GM18873 (cell line): ENCODE measurements around the gene MOK.
"Not testable (repeated sequence)": the region's sequence is repeated elsewhere in the genome, so short reads cannot be mapped to it uniquely, and the experiment has no call there.

Experiments
- ATAC-seq: cut with Tn5 transposase; IDR thresholded peaks from one replicate; pipeline ENCODE4 v1.9.1; 2021; ENCODE audit warnings: mild to moderate bottlenecking, moderate library complexity, moderate number of reproducible peaks; ENCODE audit not compliant: unreplicated experiment, low FRiP score

Gene MOK

DNA sequence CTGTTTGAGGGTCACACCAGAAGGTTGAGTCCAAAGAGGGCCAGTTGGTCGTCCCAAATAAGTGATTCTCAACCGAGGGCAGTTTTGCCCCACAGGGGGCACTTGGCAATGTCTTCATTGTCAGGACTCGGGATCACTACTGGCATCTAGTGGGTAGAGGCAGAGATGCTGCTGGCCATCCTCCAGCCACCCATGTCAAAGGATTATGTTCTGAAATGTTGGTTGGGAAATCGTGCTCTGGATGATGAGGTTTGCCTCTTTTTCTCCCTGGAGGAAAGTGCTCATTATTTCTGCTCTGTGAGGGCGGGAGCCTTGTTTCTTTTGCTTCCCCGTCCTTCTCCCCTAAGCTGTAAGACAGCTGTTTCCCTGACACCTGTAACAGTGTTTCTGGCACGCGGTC lies 18.1 kb upstream of the MOK start:
- no peak for ATAC-seq

DNA sequence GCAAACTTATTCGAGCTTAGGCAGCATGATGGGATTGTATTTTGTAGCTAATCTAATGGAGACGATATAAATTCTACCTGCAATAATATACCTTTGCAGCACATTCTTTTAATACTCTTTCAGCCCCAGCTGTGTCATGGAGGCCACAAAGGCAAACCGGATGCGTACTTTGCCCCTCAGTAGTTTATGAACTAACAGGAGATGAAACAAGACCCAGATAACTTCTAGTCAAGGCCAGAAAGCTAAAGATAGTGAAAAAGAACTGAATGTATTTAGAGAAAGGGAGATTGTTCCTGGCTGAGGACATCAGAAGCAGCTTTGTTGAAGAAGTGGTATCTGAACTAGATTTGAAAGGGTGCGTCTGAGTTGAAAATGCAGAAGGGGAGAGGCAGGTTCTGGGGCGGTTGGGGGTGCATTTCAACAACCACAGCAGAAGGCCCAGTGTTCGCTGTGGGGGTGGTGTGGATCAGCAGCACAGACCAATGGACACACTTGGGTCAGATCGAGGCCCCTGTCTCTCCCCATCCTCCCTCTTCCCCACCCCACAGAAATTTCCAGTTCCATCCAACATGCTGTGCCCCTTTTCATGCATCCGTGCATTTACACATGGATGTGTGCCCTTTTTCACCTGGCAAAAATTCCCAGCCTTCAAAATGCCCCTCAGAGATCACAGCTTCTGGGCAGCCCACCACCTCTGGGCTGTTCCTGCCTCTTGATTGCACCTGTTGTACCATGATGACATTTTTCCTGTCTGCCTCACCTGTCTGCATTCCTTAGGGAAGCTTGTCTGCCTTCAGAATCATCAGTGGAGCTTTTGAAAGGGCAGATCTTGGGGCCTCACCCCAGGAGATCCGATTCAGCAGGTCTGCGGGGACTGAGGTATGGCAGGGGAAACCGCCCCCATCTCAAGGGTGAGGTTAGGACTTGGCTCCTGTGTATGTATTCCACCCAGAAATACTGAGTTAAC lies 16.8 kb upstream of the MOK start:
- no peak for ATAC-seq

DNA sequence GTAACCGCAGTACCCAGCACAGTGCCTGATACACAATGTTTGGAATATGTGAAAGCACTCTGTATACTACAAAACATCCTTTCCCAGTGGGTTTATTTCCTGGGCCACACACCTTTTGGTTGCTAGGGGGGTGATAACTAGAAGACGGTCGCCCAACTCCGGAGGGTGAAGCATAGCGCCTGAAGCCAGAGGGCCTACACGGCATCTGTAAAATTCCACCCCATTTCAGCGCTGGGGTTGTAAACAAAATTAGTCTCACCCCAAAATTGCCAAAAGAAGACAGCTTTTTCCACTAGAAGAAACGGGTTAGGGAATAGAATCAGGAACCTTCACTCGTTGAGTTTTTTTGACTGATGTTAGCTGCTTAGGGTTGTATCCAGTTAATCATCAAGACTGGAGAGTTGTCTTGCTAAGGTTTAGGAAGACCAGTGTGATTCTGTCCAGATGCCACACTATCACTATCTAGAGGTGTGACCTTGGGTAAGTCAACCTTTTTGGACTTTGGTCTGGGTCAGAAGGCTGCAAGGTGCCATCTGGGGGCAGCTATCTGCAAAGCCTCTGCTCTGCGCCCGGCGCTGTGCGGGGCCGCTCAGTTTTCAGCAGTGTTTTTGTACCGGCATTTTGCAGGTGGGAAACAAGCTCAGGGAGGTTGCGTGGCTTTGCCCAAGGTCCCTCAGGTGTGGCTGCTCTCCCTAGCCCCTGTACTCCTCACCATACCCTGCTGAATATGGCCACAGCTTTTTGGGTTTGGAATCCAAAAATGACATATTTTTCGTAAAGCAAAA lies 15.9 kb upstream of the MOK start:
- no peak for ATAC-seq

DNA sequence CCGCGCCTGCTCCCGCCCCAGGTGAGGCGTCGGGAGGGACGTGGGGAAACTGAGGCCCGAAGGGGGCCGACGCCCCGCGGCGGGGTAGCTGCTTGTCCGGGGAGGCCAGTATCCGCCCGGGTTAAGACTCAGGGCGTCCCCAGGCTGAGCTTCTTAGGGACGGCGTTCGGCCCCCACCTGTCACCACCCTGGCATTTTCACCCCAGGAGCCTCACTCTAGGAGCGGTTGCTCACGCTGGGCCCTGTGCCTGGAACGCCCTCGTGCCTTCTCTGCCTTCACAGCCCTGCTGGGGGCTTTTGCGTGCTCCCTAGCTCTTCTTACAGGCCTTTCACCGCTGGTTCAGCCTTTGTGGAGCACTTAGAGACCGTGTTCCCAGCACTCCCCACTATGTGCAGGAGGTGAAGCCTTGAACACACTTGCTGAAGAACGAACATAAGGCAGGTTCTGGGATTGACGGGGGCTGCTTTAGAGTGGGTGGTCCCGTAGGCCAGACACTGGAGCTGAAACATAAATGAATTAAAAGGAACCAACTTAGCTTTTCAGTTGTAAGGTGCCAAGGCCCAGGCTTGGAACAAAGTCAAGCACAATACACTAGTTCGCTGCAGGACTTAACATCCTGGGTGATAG lies 15.2 kb upstream of the MOK start:
- ATAC-seq: no peak

DNA sequence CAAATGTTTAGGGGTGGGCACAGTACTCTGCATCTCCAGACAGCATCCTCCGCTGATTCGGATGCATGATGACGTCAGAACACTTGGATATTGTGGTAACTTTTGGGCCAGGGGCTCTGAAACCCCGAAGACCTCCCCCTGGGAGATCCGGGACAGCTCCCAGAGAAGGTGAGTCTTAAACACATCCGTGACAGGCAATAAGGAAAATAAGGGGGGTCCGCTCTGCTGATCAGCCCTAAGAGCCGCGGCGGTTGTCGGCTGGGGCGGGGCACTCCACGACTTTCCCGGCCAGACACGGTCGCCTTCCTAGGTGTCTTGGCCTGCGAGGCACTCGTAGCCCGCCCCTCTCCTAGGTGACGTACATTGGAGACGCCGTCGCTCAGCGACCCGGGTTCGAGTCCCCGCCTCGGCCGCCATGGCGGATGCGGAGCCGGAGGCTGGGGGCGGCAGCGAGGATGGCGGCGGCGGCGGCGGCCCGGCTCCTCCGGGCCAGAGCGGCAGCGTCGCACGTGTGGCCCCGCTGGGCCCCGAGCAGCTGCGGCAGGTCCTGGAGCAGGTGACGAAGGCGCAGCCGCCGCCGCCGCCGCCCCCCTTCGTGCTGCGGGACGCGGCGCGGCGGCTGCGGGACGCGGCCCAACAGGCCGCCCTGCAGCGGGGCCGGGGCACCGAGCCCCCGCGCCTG lies 14.5 kb upstream of the MOK start, which contains the start of gene ZNF839:
Gene ZNF839, plus strand, starts transcription at position 396 of the 682 bp plus-strand sequence. Its CDS starts 20 bp downstream, at position 416.
- ATAC-seq: peak; percentile 42

DNA sequence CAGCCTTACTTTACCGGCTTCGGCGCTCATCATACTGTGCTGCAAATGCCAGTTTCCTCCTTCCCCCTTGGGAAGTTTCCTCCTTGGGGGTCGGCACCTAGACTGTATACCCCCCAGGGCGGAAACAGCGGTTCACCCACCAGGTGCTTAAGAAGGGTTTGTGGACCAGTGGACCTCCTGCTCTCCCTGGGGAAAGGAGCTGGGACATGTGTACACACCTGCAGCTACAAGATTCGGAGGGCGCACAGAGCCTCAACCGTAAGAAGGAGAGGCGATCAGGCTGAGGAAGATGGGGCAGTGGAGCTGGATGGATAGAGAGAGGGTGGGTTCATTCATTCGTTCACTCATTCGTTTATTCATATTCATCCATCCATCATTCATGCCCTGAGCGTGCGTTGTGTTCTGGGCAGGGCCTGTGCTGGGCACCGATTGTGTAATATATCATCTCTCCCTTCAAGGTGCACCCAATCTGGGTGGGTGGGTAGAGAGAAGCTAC lies 13.9 kb upstream of the MOK start:
- no peak for ATAC-seq

DNA sequence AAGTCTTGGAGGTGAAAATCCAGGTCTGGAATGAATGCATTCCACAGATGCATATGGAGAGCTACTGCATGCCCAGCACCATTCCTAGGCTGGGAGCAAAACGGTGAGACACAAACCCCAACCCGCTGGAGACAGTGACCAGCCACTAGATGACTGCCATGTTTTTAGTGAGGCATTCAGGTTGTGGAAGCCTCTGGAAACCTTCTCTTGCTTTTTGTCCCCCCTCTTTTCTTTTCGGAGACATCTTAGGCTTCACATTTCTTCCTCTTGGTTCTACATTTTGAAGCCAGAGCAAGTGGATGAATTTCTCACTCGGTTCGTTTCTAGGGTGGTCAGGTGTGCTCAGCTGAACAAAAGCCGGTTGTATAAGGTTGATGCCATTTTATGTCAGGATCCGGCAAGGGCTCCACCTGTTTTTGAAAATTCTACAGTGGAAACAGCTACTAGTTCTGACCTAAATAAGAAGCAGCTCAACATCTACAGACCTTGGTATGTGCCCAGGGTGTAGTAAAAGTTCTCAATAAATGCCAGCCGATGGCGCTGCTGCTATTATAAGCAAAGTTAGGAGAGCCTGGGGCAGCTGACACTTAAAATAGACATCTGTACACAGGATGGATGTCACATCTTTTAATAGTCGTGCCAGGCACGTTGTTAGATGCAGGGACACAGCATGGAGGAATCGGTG lies 12.7 kb upstream of the MOK start:
- no peak for ATAC-seq

DNA sequence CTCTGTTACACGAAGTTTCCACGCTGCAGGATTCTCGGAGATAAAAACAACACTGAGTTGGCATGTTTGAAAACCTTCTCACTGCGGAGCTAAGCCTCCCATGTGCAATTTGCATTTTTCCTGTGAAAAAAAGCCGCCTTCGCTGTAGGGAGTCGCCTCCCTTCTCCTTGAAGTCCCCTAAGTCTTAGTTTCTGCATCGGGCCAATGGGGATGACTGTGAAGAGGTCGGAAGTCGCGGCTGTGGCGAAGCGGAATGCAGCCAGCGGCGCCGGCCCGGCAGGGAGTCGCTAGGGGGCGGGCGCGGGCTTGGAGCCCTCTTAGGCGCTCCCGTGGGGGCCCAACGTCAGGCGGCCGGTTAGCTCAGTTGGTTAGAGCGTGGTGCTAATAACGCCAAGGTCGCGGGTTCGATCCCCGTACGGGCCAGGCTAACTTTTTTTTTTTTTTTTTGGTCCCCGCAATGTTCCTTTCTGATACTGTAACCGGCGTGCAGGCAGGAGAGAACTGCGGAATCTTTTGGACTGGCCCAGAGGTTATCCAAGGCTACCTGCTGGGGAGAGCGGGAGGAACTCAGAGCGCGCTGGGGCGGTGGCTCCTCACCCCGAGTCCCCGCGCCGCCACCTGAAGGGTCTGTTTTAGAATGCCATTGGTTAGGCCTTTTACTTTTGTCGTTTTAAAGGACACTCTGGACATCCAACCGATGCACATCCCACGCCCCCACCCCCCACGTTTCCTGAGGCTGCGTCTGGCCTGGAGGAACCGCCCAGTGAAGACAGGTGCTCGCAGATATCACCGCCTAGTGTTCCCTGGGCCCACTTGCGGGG lies 12.0 kb upstream of the MOK start:
- no peak for ATAC-seq

DNA sequence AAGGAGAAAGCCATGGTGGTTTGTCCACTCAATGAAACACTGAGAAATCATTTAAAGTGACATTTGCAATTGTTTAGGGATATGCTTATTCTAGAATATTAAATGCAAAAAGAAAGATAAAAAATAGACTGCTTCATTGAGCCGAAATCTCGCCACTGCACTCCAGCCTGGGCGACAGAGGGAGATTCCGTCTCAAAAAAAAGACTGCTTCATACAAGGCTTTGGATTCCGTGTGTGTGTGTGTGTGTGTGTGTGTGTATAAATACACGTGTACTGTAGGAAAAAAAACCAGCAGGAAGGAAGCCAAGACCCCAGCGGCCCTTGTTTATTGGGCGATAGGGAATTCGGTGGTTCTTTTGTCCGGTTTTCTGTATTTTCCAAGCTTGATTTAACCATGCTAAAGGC lies 11.4 kb upstream of the MOK start:
- no peak for ATAC-seq

DNA sequence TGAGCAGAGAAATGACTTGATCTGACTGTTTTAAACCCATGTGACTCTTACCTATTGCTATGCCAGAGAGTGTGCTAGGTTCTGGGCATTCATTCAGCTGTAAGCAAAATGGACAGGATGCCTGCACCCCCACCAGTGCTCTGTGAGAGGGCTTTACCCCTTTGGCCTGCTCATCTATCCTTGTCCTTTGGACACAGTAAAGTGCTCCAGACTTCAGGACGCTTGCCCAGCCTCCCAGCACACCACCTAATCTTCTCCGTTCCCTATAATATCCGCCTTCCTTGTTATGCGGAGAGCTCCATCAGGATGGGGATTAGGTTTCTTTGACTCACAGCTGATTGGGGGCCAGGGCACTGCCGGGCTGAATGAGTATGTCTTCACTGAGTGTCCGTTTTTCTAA lies 10.2 kb upstream of the MOK start:
- no peak for ATAC-seq

DNA sequence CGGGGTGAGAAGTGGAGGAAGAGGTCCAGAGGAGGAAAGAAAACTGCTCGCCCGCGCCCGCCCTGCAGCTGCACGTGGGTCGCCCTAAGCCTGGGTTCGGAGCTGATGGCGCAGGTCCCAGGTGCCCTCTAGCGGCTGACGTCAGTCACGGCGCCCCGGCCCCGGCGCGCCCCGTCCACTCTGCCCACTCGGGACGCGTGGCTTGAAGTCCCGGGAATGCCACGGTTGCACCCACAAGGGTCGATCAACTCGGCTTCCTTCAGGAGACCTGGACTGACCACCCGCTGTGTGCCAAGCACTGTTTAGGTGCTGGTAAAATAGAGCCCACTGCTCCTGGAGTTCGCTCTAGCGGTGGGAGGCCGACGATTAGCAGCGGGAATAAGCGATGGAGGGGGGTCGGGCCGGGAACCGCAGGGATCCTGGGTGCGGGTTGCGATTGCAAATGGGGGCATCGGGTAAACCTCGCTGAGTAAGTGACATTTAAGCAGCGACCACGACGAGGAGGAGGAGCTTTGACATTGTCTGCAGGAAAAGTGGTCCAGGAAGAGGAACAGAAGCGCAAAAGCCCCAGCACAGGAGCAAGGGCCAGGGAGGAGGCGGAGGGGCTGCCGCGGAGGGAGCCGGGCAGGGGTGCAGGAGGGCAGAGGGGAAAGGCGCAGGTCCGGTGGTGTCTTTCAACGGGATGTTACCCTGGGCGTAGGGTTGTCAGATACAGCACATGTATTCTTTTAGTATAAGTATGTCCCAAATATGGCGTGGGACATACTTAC lies 9.5 kb upstream of the MOK start:
- ATAC-seq: no peak

DNA sequence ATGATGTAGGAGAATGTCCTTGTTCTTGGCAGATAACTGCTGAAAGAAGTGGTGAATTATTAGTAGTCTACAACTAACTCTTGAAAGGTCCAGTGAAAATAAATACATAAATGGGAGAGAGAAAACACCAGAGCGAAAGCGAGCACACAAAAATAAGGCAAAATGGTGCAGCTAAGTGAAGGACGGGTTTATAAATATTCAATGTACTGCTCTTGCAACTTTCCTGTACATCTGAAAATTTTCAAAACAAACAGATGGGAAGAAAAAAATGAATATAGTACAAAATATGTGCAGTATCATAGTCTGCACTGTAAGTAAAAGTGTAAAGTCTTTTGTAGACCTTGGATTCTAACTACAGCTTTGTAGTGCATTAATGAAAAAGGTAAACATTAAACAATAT lies 1.3 kb downstream of the MOK start:
- no peak for ATAC-seq

DNA sequence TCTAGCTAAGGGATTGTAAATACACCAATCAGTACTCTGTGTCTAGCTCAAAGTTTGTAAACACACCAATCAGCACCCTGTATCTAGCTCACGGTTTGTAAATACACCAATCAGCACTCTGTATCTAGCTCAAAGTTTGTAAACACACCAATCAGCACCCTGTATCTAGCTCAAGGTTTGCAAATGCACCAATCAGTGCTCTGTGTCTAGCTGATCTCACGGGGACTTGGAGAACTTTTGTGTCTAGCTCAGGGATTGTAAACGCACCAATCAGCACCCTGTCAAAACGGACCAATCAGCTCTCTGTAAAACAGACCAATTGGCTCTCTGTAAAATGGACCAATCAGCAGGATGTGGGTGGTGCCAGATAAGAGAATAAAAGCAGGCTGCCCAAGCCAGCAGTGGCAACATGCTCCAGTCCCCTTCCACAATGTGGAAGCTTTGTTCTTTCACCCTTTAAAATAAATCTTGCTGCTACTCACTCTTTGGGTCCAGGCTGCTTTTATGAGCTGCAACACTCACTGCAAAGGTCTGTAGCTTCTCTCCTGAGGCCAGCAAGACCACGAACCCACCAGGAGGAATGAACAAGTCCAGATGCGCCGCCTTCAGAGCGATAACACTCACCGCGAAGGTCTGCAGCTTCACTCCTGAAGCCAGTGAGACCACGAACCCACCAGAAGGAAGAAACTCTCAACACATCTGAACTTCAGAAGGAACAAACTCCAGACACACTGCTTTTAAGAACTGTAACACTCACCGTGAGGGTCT lies 6.5 kb downstream of the MOK start:
- not testable (repeated sequence) for ATAC-seq

DNA sequence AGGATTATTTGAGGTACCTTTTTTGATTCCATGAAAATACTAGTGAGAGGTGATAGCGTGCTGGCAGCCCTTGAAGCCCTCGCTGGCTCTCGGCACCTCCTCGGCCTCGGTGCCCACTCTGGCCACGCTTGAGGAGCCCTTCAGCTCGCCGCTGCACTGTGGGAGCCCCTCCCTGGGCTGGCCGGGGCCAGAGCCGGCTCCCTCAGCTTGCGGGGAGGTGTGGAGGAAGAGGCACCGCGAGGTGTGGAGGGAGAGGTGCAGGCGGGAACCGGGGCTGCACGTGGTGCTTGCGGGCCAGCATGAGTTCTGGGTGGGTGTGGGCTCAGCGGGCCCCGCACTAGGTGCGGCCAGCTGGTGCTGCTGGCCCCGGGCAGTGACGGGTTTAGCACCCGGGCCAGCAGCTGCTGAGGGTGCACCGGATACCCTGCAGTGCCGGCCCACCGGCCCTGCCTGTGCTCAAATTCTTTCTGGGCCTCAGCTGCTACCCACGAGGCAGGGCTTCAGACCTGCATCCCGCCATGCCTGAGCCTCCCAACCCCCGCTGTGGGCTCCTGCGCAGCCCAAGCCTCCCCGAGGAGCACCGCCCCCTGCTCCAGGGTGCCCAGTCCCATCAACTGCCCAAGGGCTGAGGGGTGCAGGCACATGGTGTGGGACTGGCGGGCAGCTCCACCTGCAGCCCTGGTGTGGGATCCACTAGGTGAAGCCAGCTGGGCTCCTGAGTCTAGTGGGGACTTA lies 7.4 kb downstream of the MOK start:
- ATAC-seq: no peak

DNA sequence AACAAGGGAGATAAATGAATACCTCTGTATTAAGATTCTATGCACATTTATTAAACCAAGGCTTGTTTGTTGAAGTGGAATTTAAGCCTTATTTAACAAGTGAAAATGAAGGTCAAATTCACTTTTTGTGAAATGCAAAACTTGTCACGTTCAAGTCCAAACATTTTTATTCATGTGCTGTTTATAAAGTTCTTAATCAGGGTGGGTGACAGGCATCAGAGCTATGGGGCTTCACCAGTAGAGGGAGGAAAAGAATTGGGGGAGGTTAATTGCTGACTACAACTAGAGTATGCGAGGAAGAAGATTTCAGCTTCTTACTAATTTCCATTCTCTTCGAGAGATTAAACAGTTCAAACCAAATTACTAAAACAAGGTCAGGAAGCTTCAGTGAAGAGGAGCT lies 9.7 kb downstream of the MOK start:
- no peak for ATAC-seq

DNA sequence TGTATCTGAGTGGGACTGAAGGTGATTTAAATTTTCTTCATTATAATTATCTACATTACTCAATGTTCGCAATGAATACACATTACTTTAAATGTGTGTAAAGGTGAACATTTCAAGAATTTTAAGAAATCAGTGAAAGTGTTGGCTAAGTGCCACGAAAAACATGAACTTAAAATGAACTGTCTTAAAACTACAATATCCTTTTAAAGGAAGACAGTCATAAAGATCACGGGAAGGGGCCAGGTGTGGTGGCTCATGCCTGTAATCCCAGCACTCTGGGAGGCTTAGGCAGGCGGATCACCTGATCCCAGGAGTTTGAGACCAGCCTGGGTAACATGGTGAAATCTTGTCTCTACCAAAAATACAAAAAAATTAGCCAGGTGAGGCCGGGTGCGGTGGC lies 11.2 kb downstream of the MOK start:
- ATAC-seq: no peak

DNA sequence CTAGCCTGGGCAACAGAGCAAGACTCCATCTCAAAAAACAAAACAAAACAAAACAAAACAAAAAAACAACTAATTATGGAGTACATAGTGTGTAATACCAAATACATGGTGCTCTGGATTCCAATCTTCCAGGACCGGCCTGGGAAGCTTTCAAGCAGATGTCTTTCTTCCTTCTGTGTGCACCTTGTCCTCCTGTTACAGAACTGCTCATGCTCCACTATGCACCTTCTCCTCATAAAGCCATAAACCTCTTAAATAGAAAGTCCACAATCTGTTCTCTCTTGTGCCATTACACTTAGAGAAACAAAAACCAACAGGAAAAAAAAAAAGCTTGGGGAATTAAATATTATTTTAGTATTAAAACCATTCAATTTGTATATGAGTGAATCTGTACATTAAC lies 12.5 kb downstream of the MOK start:
- ATAC-seq: no peak
